Activated CD4-positive, alpha-beta memory T cell treated with anti-CD3 and anti-CD28 coated beads for 36 hours (primary cell): Measurements from ENCODE around the gene ATP6V1D. TPM values are rescaled to one million over a fixed set of nuclear protein-coding genes. Genes with fewer than 3 reads are reported as not detected.
"Not testable (repeated sequence)": the region's sequence is repeated elsewhere in the genome, so short reads cannot be mapped to it uniquely, and the experiment has no call there.

ENCODE experiments used
- CTCF ChIA-PET: fragments of 350-600 bp; sonication (Branson Sonifier 250); formaldehyde crosslinking; loops from one replicate; lab custom pipeline; 2021; ENCODE audit warnings: antibody characterized with exemption, inconsistent platforms; lab: Charles Lee
- POLR2A ChIA-PET: fragments of 350-600 bp; sonication (Branson Sonifier 250); formaldehyde crosslinking; loops from one replicate; lab custom pipeline; 2021; ENCODE audit warnings: antibody characterized with exemption; lab: Charles Lee
- DNase-seq: peaks from one replicate; pipeline ENCODE4 v3.0.0-alpha.2; 2020
- H3K27ac Mint-ChIP-seq: one replicate; pipeline ENCODE4 v1.8.0; 2021; ENCODE audit warnings: mixed read lengths
- H3K27me3 Mint-ChIP-seq: one replicate; pipeline ENCODE4 v1.8.0; 2021; ENCODE audit warnings: mixed read lengths
- H3K36me3 Mint-ChIP-seq: one replicate; pipeline ENCODE4 v1.8.0; 2021; ENCODE audit warnings: mixed read lengths
- H3K4me1 Mint-ChIP-seq: one replicate; pipeline ENCODE4 v1.8.0; 2021; ENCODE audit warnings: low read depth, mixed read lengths
- H3K4me3 Mint-ChIP-seq: one replicate; pipeline ENCODE4 v1.8.0; 2021; ENCODE audit warnings: mild to moderate bottlenecking, mixed read lengths
- H3K9me3 Mint-ChIP-seq: one replicate; pipeline ENCODE4 v1.8.0; 2021; ENCODE audit warnings: mixed read lengths
- intact Hi-C: fragments of 100-400 bp; cut with micrococcal nuclease; formaldehyde crosslinking; loops from one replicate; pipeline ENCODE4 v1.15.1; 2023
- total RNA-seq, 2 experiments: library from RNA; stranded (reverse); gene quantifications; one replicate each; pipeline ENCODE4 v1.2.3, GENCODE V29; 2021

Gene ATP6V1D
- total RNA-seq, 2 experiments from 2014 or later = 28.3 to 31.7 TPM

DNA sequence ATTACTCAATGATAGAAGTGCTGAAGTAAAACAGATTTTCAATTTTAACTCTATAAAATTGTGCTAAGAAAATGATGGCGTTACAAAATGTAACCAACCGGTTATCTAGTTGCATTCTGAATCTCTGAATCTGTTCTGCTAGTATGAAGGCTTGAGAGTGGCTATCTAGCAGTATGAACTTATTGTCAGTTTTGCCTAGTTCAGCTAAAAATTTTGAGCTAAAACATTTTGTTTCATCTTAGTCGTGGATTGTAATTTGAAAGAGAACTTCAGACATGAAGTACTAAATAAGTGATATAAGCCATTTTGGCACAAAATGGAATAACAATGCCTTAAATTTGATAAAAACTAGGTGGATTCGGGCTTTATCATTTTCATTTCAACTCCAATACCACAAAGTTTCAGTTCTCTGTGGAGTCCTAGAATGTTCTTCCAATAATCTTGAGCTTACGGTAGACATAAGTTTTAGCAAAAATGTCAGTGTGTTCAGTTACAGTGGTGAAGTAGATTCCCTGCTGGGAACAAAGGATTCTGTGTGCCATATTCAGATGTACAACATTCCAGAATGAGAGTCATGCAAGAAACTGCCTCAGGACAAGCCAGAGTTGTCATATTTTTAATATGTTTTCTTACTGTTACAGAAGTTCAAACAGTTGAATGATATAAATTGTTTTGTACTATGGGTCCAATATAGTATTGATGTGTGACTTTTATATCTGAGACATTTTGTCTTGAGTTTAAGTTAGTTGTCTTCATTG is 28.1 kb downstream of the ATP6V1D start:
- POLR2A ChIA-PET = no interaction called here
- DNase-seq = no peak

DNA sequence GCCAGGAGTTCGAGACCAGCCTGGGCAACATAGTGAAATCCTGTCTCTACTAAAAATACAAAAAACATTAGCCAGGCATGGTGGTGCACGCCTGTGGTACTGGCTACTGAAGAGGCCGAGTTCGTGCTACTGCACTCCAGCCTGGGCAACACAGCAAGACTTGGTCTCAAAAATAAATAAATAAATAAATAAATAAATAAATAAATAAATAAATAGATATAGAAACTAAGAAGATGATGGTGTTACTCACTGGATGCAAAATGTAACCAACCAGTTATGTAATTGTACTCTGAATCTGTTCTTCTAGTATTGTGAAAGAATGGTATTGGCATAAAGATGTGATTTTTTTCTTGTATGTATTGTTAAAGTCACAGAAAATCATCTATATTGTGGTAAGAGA is 29.9 kb downstream of the ATP6V1D start:
- H3K27ac Mint-ChIP-seq, CTCF ChIA-PET, H3K4me3 Mint-ChIP-seq, H3K27me3 Mint-ChIP-seq, intact Hi-C loops, POLR2A ChIA-PET, H3K9me3 Mint-ChIP-seq, DNase-seq, H3K4me1 Mint-ChIP-seq: not testable (repeated sequence)
- peaks cover 35% of the 10 kb centered on the region for H3K36me3 Mint-ChIP-seq

More for the DNA sequence above, 28.1 kb downstream of the ATP6V1D start:
- Mint-ChIP-seq H3K27me3 (no peaks in the 10 kb centered on the region), H3K36me3 (peaks cover 27% of the 10 kb centered on the region), H3K27ac (no peak overlapping the region), H3K4me1 (no peaks in the 10 kb centered on the region), H3K9me3 (no peaks in the 10 kb centered on the region), H3K4me3 (no peak overlapping the region)
- intact Hi-C loops = no loop called here
- CTCF ChIA-PET = no interaction called here

DNA sequence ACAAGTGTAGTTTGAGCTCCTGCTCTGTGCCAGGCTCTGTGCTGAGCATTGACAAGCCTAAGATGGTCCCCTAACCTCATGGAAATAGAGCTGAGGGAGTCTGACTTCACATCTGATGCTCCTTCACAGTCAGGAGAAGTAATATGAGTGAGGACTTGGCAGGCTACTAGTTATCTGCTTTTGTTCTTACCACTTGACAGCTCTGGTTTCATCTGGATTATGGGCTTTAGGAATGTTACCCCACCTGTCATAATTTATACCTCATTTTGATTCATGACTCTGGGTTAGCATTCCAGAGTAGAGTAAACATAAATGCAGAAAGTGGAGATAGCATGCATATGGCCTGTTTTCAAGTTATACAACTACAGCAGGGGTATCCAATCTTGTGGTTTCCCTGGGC is 40.5 kb downstream of the ATP6V1D start:
- intact Hi-C loops = no loop called here
- Mint-ChIP-seq H3K9me3 (no peaks in the 10 kb centered on the region), H3K27me3 (no peaks in the 10 kb centered on the region), H3K27ac (no peak overlapping the region), H3K36me3 (peaks cover 4% of the 10 kb centered on the region), H3K4me3 (no peak overlapping the region), H3K4me1 (no peaks in the 10 kb centered on the region)
- no peak for DNase-seq
- POLR2A ChIA-PET = interaction anchor here (0.6 kb wide), 1 partner anchor 248 kb away, joined by 3 read pairs; no protein-coding TSS in a partner anchor
- CTCF ChIA-PET = interaction anchor here (0.7 to 1.9 kb wide), 3 partner anchors 33 to 299 kb away, joined by 3 to 6 read pairs (median 4); no protein-coding TSS in a partner anchor

DNA sequence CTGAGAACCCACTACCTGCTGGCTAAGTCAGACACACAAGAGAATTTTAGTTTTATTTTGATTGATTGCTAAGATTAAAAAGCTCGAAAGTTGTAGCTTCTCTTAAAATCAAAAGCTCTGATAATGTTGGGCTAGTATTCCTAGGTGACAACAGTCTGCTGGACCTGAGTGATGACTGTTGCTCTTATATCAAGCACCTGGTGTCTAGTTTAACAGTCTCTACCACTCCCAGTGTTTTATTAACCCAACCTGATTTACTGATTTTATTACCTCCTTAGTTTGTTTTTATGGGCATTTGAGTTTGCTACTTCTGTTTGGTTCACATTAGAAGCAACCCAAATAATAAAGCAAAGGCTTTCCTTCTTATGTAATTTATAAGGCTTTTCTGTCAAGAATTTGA is 41.8 kb downstream of the ATP6V1D start:
- ChIA-PET CTCF (interaction anchor here (1.7 kb wide), 1 partner anchor 32 kb away, joined by 4 read pairs; no protein-coding TSS in a partner anchor), POLR2A (no interaction called here)
- Mint-ChIP-seq H3K27me3 (no peaks in the 10 kb centered on the region), H3K4me1 (no peaks in the 10 kb centered on the region), H3K9me3 (no peaks in the 10 kb centered on the region), H3K4me3 (no peak overlapping the region), H3K36me3 (peaks cover 6% of the 10 kb centered on the region), H3K27ac (no peak overlapping the region)
- intact Hi-C loops = no loop called here
- DNase-seq = no peak

DNA sequence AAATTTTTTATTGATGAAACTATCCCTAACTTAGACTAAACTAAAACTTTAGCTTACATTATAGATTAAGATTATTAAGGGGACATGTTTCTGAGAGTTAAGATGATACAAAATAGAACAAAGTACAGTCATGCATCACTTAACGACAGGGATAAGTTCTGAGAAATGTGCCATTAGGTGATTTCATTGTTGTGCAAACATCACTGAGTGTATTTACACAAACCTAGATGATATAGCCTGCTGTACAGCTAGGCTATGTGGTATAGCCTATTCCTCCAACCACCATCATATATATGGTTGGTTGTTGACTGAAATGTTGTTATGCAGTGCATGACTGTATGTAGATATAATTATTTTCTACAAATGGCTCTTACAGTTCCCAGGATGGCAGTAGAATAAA is 46.5 kb downstream of the ATP6V1D start:
- CTCF ChIA-PET = interaction anchor here (1.3 kb wide), 1 partner anchor 147 kb away, joined by 3 read pairs; no protein-coding TSS in a partner anchor
- no peak for DNase-seq
- Mint-ChIP-seq H3K27me3 (no peaks in the 10 kb centered on the region), H3K4me1 (no peaks in the 10 kb centered on the region), H3K4me3 (no peak overlapping the region), H3K9me3 (no peaks in the 10 kb centered on the region), H3K27ac (no peak overlapping the region), H3K36me3 (peaks cover 2% of the 10 kb centered on the region)
- intact Hi-C loops = no loop called here
- POLR2A ChIA-PET = no interaction called here

DNA sequence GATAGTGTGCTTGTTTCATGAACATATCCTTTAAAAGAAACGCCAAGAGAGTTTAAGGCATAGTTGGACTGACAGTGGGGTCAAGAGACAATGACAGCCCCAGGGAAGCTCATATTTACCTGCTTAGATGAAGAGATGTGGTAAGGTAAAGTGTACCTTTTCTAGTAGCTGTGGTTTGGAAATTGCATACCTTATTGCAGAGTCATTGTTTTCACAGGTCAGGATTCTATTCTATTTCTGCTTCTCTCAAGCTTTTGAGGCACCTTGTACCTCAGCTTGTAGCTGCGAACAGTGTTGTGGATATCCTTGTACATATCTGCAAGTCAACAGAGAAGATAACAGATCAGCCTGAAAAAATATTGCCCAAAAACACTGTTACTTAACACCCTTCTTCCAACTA is 47.7 kb downstream of the ATP6V1D start:
- ChIA-PET POLR2A (no interaction called here), CTCF (no interaction called here)

More for the DNA sequence above, 47.7 kb downstream of the ATP6V1D start:
- Mint-ChIP-seq H3K36me3 (peaks cover 2% of the 10 kb centered on the region), H3K9me3 (no peaks in the 10 kb centered on the region), H3K4me3 (no peak overlapping the region), H3K4me1 (no peaks in the 10 kb centered on the region), H3K27ac (no peak overlapping the region), H3K27me3 (no peaks in the 10 kb centered on the region)
- DNase-seq = no peak
- intact Hi-C loops = no loop called here

Other genes with a start within 250 kb of the ATP6V1D start
- not detected for gene GARIN2, start 170.4 kb downstream of the ATP6V1D start, total RNA-seq
- gene PALS1, start 118.4 kb downstream of the ATP6V1D start, total RNA-seq = 1 to 10 TPM; 8.1 to 9.7 TPM
- 100 to 1,000 TPM; 238 to 240 TPM for gene EIF2S1, start 524 bp upstream of the ATP6V1D start, total RNA-seq
- gene PLEK2, start 52.4 kb upstream of the ATP6V1D start, total RNA-seq = 1 to 10 TPM; 2.6 to 4.1 TPM
- 1 to 10 TPM in 1 of 2 experiments, under 1 TPM in 1; 0.93 to 1.1 TPM for gene TMEM229B, start 128.9 kb upstream of the ATP6V1D start, total RNA-seq
- gene PLEKHH1, start 173.5 kb upstream of the ATP6V1D start, total RNA-seq = 1 to 10 TPM; 1.7 to 1.9 TPM
- 10 to 100 TPM; 13.1 to 17.1 TPM for gene PIGH, start 240.5 kb upstream of the ATP6V1D start, total RNA-seq